H1 (cell line): ENCODE data around the gene RAB10. TPM values are rescaled to one million over a fixed set of nuclear protein-coding genes. Genes with fewer than 3 reads are reported as not detected.

Source experiments
- CTCF ChIA-PET: fragments of 300-600 bp; sonication (Branson Sonifier 250); formaldehyde crosslinking; loops from one replicate; lab custom pipeline; 2021; ENCODE audit not compliant: partially characterized antibody; lab: Charles Lee
- POLR2A ChIA-PET: fragments of 300-600 bp; sonication (Branson Sonifier 250); formaldehyde crosslinking; loops from one replicate; lab custom pipeline; 2021; ENCODE audit warnings: inconsistent platforms; ENCODE audit not compliant: partially characterized antibody; lab: Charles Lee
- DNase-seq, 2 experiments: peaks; one replicate each; pipeline versions ENCODE4 v3.0.0 to v3.0.0-alpha.2; 2010 to 2022; ENCODE audit warnings: low spot score in 2 of 2, low read depth in 1 of 2, mixed read lengths in 1 of 2
- FAIRE-seq: peaks from 2 replicates; lab custom pipeline; 2011; peaks lifted over from hg19 to GRCh38; lab: Jason Lieb, UNC
- H2AFZ ChIP-seq: 2 replicates; pipeline ENCODE4 v1.8.1; 2012; ENCODE audit warnings: low read length, inconsistent platforms
- H2AK5ac ChIP-seq: 2 replicates; pipeline ENCODE4 v1.6.1; 2013; ENCODE audit warnings: low read depth, low read length
- H2BK120ac ChIP-seq: replicated peaks from 2 replicates; pipeline ENCODE3; 2013; ENCODE audit warnings: low read depth, low read length, inconsistent platforms
- H2BK12ac ChIP-seq: 2 replicates; pipeline ENCODE4 v1.6.1; 2013; ENCODE audit warnings: low read depth, low read length
- H2BK15ac ChIP-seq: 2 replicates; pipeline ENCODE4 v1.6.1; 2013; ENCODE audit warnings: low read length
- H2BK20ac ChIP-seq: 2 replicates; pipeline ENCODE4 v1.6.1; 2013; ENCODE audit warnings: low read length
- H2BK5ac ChIP-seq: 2 replicates; pipeline ENCODE4 v1.6.1; 2013; ENCODE audit warnings: low read depth, low read length
- H3K14ac ChIP-seq: 2 replicates; pipeline ENCODE4 v1.6.1; 2013; ENCODE audit warnings: inconsistent platforms; ENCODE audit not compliant: insufficient read length
- H3K18ac ChIP-seq: 2 replicates; pipeline ENCODE4 v1.6.1; 2013; ENCODE audit warnings: low read length; ENCODE audit errors: extremely low read depth
- H3K23ac ChIP-seq: 2 replicates; pipeline ENCODE4 v1.6.1; 2013; ENCODE audit warnings: inconsistent platforms; ENCODE audit not compliant: insufficient read length
- H3K23me2 ChIP-seq: 2 replicates; pipeline ENCODE4 v1.6.1; 2013; ENCODE audit warnings: low read depth, low read length
- H3K27ac ChIP-seq: 2 replicates; pipeline ENCODE4 v1.6.1; 2011; ENCODE audit warnings: low read depth, low read length, inconsistent platforms
- H3K27me3 ChIP-seq, 4 experiments: replicated peaks in 1 of 4; 1 replicate in 1 of 4; 2 replicates in 3 of 4; pipeline versions ENCODE4 v1.6.1 to v1.8.1; 2011 to 2013; ENCODE audit warnings: low read length in 3 of 4, mild to moderate bottlenecking in 3 of 4, inconsistent platforms in 2 of 4, mixed read lengths in 2 of 4, moderate library complexity in 1 of 4; ENCODE audit not compliant: control insufficient read depth in 3 of 4, insufficient read depth in 3 of 4; ENCODE audit errors: extremely low read depth in 1 of 4
- H3K36me3 ChIP-seq, 4 experiments: 2 replicates each; pipeline versions ENCODE4 v1.6.1 to v1.8.1; 2011 to 2013; ENCODE audit warnings: mild to moderate bottlenecking in 4 of 4, low read length in 3 of 4, moderate library complexity in 2 of 4, control low read depth in 1 of 4, inconsistent platforms in 1 of 4; ENCODE audit not compliant: insufficient read depth in 4 of 4, control insufficient read depth in 2 of 4
- H3K4ac ChIP-seq: replicated peaks from 2 replicates; pipeline ENCODE3; 2013; ENCODE audit warnings: low read length, low read depth, mixed read lengths, inconsistent platforms; ENCODE audit not compliant: insufficient read length
- H3K4me1 ChIP-seq, 4 experiments: replicated peaks in 1 of 4; 1 replicate in 1 of 4; 2 replicates in 3 of 4; pipeline versions ENCODE4 v1.6.1 to v1.8.1; 2011 to 2013; ENCODE audit warnings: low read length in 3 of 4, inconsistent platforms in 2 of 4, mixed read lengths in 1 of 4; ENCODE audit not compliant: insufficient read depth in 4 of 4, control insufficient read depth in 3 of 4
- H3K4me2 ChIP-seq, 2 experiments: 2 replicates each; pipeline versions ENCODE4 v1.6.1 to v1.8.1; 2011 to 2013; ENCODE audit warnings: low read depth in 2 of 2, low read length in 2 of 2, control low read depth in 1 of 2, inconsistent platforms in 1 of 2, mild to moderate bottlenecking in 1 of 2; ENCODE audit not compliant: insufficient read depth in 1 of 2
- H3K4me3 ChIP-seq, 4 experiments: fragments of 200-600, 300-600 bp in 1 of 4; sonication (generic), shearing (Covaris generic), sonication (Bioruptor Twin) in 1 of 4; 2 replicates each; pipeline versions ENCODE4 v1.5.1 to v1.8.1; 2011 to 2016; ENCODE audit warnings: low read length in 4 of 4, low read depth in 3 of 4, control low read depth in 2 of 4, inconsistent platforms in 2 of 4, mild to moderate bottlenecking in 2 of 4, mixed read lengths in 1 of 4, moderate library complexity in 1 of 4; ENCODE audit not compliant: insufficient read depth in 2 of 4; ENCODE audit errors: extremely low read depth in 1 of 4
- H3K56ac ChIP-seq: replicated peaks from 2 replicates; pipeline ENCODE3; 2013; ENCODE audit warnings: low read depth, mild to moderate bottlenecking, mixed read lengths, low read length, inconsistent platforms; ENCODE audit not compliant: insufficient read length
- H3K79me1 ChIP-seq: 2 replicates; pipeline ENCODE4 v1.6.1; 2013; ENCODE audit warnings: low read depth, low read length, control low read depth
- H3K79me2 ChIP-seq, 2 experiments: 2 replicates each; pipeline versions ENCODE4 v1.6.1 to v1.8.1; 2012 to 2013; ENCODE audit warnings: low read length in 2 of 2, mild to moderate bottlenecking in 2 of 2, inconsistent platforms in 1 of 2; ENCODE audit not compliant: insufficient read depth in 2 of 2, control insufficient read depth in 1 of 2
- H3K9ac ChIP-seq, 4 experiments: replicated peaks in 1 of 4; 1 replicate in 1 of 4; 2 replicates in 3 of 4; pipeline versions ENCODE4 v1.6.1 to v1.8.1; 2011 to 2013; ENCODE audit warnings: low read depth in 3 of 4, low read length in 3 of 4, control low read depth in 2 of 4, mild to moderate bottlenecking in 2 of 4, moderate library complexity in 2 of 4, inconsistent platforms in 1 of 4; ENCODE audit errors: extremely low read depth in 1 of 4
- H3K9me3 ChIP-seq, 2 experiments: 2 replicates each; pipeline versions ENCODE4 v1.6.1 to v1.8.1; 2012 to 2013; ENCODE audit warnings: mild to moderate bottlenecking in 2 of 2, moderate library complexity in 2 of 2, control low read depth in 1 of 2, inconsistent platforms in 1 of 2, low read depth in 1 of 2, low read length in 1 of 2, mixed read lengths in 1 of 2; ENCODE audit not compliant: insufficient read depth in 2 of 2
- H4K20me1 ChIP-seq, 2 experiments: replicated peaks in 1 of 2; 2 replicates each; pipeline versions ENCODE3 to v1.8.1; 2011 to 2013; ENCODE audit warnings: inconsistent platforms in 2 of 2, low read length in 2 of 2, mild to moderate bottlenecking in 1 of 2; ENCODE audit not compliant: insufficient read depth in 2 of 2, control insufficient read depth in 1 of 2
- H4K5ac ChIP-seq: 2 replicates; pipeline ENCODE4 v1.6.1; 2013; ENCODE audit warnings: low read length, low read depth, mixed read lengths, inconsistent platforms; ENCODE audit not compliant: insufficient read length
- H4K8ac ChIP-seq: 2 replicates; pipeline ENCODE4 v1.8.0; 2013; ENCODE audit warnings: mild to moderate bottlenecking, moderate library complexity, low read length, inconsistent platforms; ENCODE audit not compliant: insufficient read depth; ENCODE audit errors: extremely low read depth
- H4K91ac ChIP-seq: replicated peaks from 2 replicates; pipeline ENCODE3; 2013; ENCODE audit warnings: low read length, mixed read lengths, inconsistent platforms; ENCODE audit not compliant: insufficient read length
- ASH2L ChIP-seq: fragments of 200-600, 300-600 bp; sonication (generic); IDR thresholded peaks from one replicate; pipeline ENCODE4 v1.7.1; 2017; ENCODE audit warnings: low read length
- BACH1 ChIP-seq: IDR thresholded peaks from 2 replicates; pipeline ENCODE4 v1.6.1; 2012; ENCODE audit warnings: low read length, improper control_type of control experiment
- EGR1 ChIP-seq: IDR thresholded peaks from 2 replicates; pipeline ENCODE4 v1.6.1; 2011; ENCODE audit warnings: low read depth, low read length, borderline replicate concordance
- JUND ChIP-seq: IDR thresholded peaks from 2 replicates; pipeline ENCODE4 v1.6.1; 2011; ENCODE audit warnings: mild to moderate bottlenecking, improper control_type of control experiment, low read length
- NANOG ChIP-seq: IDR thresholded peaks from 2 replicates; pipeline ENCODE4 v1.6.1; 2011; ENCODE audit warnings: low read length, low read depth, mild to moderate bottlenecking, inconsistent platforms; ENCODE audit not compliant: insufficient read depth, poor library complexity, severe bottlenecking
- SAP30 ChIP-seq: fragments of 300-600 bp; sonication (generic); IDR thresholded peaks from 2 replicates; pipeline ENCODE4 v1.7.1; 2012; ENCODE audit warnings: low read length, moderate library complexity, mild to moderate bottlenecking, inconsistent platforms; ENCODE audit not compliant: insufficient read depth, insufficient replicate concordance
- SP1 ChIP-seq: IDR thresholded peaks from 2 replicates; pipeline ENCODE4 v1.6.1; 2011; ENCODE audit warnings: low read depth, low read length
- TEAD4 ChIP-seq: IDR thresholded peaks from 2 replicates; pipeline ENCODE4 v1.6.1; 2012; ENCODE audit warnings: low read depth, low read length, inconsistent platforms, mixed read lengths
- WGBS, 2 experiments: shearing (Covaris generic) in 1 of 2; methylation state at CpG; one replicate each; pipeline versions ENCODE4 v1.1.6 to v1.1.7; 2013 to 2015; ENCODE audit warnings: low lambda C conversion rate in 2 of 2, mixed read lengths in 2 of 2, inconsistent platforms in 1 of 2, low coverage in 1 of 2, missing lambda C conversion rate in 1 of 2; ENCODE audit not compliant: insufficient replicate concordance in 2 of 2, insufficient coverage in 1 of 2, insufficient read length in 1 of 2; ENCODE audit errors: extremely low coverage in 1 of 2, missing lambda C conversion rate in 1 of 2; 5-methylcytosine and 5-hydroxymethylcytosine counted together
- polyA plus RNA-seq, 7 experiments: library from polyadenylated mRNA; depleted of rRNA in 3 of 7; stranded (reverse) in 5 of 7; unstranded in 2 of 7; fragments of >200 nt in 5 of 7; fragments of 200-250 nt in 2 of 7; gene quantifications; 1 replicate in 5 of 7; 2 replicates in 1 of 7; 4 replicates in 1 of 7; pipeline versions ENCODE4 v1.2.1 to v1.2.3, GENCODE V29; 2011 to 2013; ENCODE audit warnings: missing spikeins in 2 of 7, mixed read lengths in 2 of 7
- total RNA-seq: library from RNA; stranded (reverse); fragmentation: NEBNext Ultra II Directional; extraction: Animal tissue kit (Norgen Biotek cat#: 25700); gene quantifications from 2 replicates; pipeline ENCODE4 v1.2.1, GENCODE V29; 2021
- TF ChIP-seq, protein P1 (sequence below): IDR thresholded peaks from 2 replicates; pipeline ENCODE4 v1.6.1; 2011; ENCODE audit warnings: low read length, improper control_type of control experiment
- TF ChIP-seq, protein P2 (sequence below), 3 experiments: IDR thresholded peaks; 1 replicate in 2 of 3; 2 replicates in 1 of 3; pipeline versions ENCODE4 v1.5.1 to v1.6.1; 2011; ENCODE audit warnings: low read length in 3 of 3, mild to moderate bottlenecking in 3 of 3, inconsistent platforms in 2 of 3, low read depth in 1 of 3, moderate library complexity in 1 of 3; ENCODE audit not compliant: insufficient read depth in 1 of 3; ENCODE audit errors: control extremely low read depth in 1 of 3

RAB10 gene
- total and polyA plus RNA-seq, 2 of the 8 experiments (the other 6 are each of a cell fraction or from before 2014, with no cell fraction given): 42.6 to 136 TPM

DNA sequence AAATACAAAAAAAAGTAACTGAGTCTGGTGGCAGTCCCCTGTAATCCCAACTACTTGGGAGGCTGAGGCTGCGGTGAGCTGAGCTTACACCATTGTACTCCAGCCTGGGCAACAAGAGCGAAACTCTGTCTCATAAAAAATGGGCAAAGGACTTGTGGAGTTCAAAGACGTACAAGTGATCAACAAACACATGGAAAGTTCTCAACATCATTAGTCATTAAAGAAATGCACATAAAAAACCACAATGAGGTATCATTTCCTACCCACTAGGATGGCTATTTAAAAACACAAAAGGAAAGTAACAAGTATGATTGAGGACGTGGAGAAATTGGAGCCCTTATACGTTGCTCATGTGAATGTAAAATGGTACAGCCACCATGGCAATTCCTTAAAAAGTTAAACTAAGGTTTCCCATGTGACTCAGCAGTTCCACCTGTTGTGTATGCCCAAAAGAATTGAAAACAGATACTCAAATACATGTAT lies 52.3 kb downstream of the RAB10 start:
- POLR2A ChIA-PET: interaction anchor here (0.7 to 4.2 kb wide), 2 partner anchors 11 to 639 kb away, joined by 3 to 23 read pairs; no protein-coding TSS in a partner anchor
- no peak for TF ChIP-seq NANOG
- TF ChIP-seq ASH2L: no peak
- TF ChIP-seq SP1: no peak
- no peak for TF ChIP-seq BACH1
- TF ChIP-seq, protein P1, sequence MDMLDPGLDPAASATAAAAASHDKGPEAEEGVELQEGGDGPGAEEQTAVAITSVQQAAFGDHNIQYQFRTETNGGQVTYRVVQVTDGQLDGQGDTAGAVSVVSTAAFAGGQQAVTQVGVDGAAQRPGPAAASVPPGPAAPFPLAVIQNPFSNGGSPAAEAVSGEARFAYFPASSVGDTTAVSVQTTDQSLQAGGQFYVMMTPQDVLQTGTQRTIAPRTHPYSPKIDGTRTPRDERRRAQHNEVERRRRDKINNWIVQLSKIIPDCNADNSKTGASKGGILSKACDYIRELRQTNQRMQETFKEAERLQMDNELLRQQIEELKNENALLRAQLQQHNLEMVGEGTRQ: no peak
- no peak for TF ChIP-seq TEAD4
- TF ChIP-seq SAP30: no peak
- TF ChIP-seq EGR1: no peak
- TF ChIP-seq JUND: no peak
- TF ChIP-seq, protein P2, sequence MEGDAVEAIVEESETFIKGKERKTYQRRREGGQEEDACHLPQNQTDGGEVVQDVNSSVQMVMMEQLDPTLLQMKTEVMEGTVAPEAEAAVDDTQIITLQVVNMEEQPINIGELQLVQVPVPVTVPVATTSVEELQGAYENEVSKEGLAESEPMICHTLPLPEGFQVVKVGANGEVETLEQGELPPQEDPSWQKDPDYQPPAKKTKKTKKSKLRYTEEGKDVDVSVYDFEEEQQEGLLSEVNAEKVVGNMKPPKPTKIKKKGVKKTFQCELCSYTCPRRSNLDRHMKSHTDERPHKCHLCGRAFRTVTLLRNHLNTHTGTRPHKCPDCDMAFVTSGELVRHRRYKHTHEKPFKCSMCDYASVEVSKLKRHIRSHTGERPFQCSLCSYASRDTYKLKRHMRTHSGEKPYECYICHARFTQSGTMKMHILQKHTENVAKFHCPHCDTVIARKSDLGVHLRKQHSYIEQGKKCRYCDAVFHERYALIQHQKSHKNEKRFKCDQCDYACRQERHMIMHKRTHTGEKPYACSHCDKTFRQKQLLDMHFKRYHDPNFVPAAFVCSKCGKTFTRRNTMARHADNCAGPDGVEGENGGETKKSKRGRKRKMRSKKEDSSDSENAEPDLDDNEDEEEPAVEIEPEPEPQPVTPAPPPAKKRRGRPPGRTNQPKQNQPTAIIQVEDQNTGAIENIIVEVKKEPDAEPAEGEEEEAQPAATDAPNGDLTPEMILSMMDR (IDR thresholded peaks at IDR 0.05; ENCODE audit: control extremely low read depth in 1 of 3, insufficient read depth in 1 of 3, low read depth in 1 of 3, low read length in 3 of 3): no peak

More for the DNA sequence above, 52.3 kb downstream of the RAB10 start:
- no peak overlapping the region for H4K8ac ChIP-seq
- H3K4me2 ChIP-seq: no peak overlapping the region
- no peak overlapping the region for H3K4me3 ChIP-seq
- H2BK20ac ChIP-seq: no peak overlapping the region
- H4K20me1 ChIP-seq: peaks cover under 1 to 3% of the 10 kb centered on the region in 2 experiments
- H3K14ac ChIP-seq: no peak overlapping the region
- no peak overlapping the region for H2BK15ac ChIP-seq
- no peak overlapping the region for H2AK5ac ChIP-seq
- DNase-seq (no peak), FAIRE-seq (no peak)
- H2AFZ ChIP-seq: no peak overlapping the region
- H3K4ac ChIP-seq: no peak overlapping the region
- H3K27ac ChIP-seq: no peak overlapping the region
- H2BK5ac ChIP-seq: no peak overlapping the region
- no peak overlapping the region for H3K9ac ChIP-seq
- no peaks in the 10 kb centered on the region for H3K23me2 ChIP-seq
- H4K5ac ChIP-seq: no peak overlapping the region
- no peak overlapping the region for H4K91ac ChIP-seq
- peaks cover 0 to 3% of the 10 kb centered on the region in 2 experiments; a peak in 2 of 4 replicates for H3K9me3 ChIP-seq
- H3K18ac ChIP-seq: no peak overlapping the region
- H3K4me1 ChIP-seq: peaks cover 0 to 5% (median 2%) of the 10 kb centered on the region in 4 experiments; a peak in 3 of 7 replicates
- no peak overlapping the region for H3K23ac ChIP-seq
- peaks cover 3 to 78% of the 10 kb centered on the region in 2 experiments for H3K79me2 ChIP-seq
- H3K36me3 ChIP-seq: peaks cover 0 to under 1% (median 0%) of the 10 kb centered on the region in 4 experiments; a peak in 2 of 8 replicates
- WGBS, 2 experiments: 95% methylated on average over 5 of the region's 5 CpGs; no CpG with 5 or more reads in 1 of the 2 experiments
- CTCF ChIA-PET: interaction anchor here (0.6 to 7.5 kb wide), 13 partner anchors 9 to 130 kb away, joined by 3 to 92 read pairs (median 5); no protein-coding TSS in a partner anchor
- no peak overlapping the region for H3K56ac ChIP-seq
- H3K27me3 ChIP-seq: no peaks in the 10 kb centered on the region
- no peak overlapping the region for H2BK120ac ChIP-seq
- no peak overlapping the region for H2BK12ac ChIP-seq
- H3K79me1 ChIP-seq: peaks cover under 1% of the 10 kb centered on the region; the same call in 1 of the 2 replicates
